ENCODE data around the gene SLC35E3.
A peak's percentile ranks its signal among the peaks of the same experiment; 100 is the strongest.

SLC35E3 gene

DNA sequence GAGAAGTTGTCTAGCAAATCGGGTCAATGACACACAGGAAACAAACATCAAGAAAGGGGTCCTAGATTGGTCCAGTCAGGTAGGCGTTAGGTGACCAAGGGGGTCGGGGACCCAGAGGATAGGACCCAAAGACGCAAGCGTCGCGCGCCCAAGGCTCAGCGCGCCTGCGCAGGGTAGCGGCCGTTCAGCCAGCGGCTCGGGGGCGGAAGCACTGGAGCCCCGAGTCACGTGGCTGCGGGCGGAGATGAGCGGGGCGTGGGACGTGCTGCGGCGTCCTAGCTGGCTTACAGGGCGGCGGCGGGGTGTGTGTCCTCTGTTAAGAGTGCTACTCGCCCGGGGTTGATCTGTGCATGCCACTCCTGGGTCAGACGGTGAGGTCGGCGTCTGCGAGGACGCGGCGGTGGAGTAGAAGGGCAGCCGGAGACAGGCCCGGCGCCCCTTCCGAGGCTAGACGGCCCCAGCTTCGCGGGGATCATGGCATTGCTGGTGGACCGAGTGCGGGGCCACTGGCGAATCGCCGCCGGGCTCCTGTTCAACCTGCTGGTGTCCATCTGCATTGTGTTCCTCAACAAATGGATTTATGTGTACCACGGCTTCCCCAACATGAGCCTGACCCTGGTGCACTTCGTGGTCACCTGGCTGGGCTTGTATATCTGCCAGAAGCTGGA, at the start of gene SLC35E3:
Gene SLC35E3, plus strand, starts transcription at position 273 of the 668 bp plus-strand sequence. Its CDS starts 202 bp downstream, at position 475.
- DNase-seq (ENCODE audit: low spot score), result peak; percentile 99

DNA sequence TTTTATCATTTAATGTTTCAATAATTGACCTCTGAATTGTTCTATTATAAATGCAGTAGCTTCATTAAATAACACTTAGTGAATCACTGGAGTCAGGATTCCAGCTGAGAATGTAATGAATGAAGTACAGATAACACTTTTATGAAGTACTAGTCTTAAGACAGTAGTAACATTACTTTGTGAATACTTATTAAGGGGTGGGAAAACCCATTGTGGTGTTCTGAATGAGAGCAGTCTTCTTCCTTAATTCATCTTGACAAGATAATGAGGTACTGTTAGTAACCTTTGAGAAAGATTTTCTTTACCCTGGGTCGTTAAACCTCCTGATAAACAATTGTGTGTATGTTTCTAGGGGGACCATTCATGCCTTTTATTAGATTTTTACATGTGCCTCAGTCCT, 46.5 kb upstream of the SLC35E3 start:
- no peak for DNase-seq (ENCODE audit: low spot score)

DNA sequence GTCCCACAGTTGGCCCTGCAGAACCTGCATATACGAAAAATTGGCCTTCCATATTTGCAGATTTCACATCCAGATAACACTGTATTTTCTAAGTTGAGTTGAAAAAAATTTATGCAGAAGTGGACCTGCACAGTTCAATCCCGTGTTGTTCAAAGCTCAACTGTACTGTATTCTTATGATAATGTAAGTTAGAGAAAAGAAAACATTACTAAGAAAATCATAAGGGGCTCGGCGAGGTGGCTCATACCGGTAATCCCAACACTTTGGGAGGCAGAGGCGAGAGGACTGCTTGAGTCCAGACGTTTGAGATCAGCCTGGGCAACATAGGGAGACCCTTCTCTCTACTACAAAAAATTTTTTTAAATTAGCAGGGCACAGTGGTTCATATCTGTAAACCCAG, 18.2 kb upstream of the SLC35E3 start:
- no peak for DNase-seq (ENCODE audit: low spot score)

DNA sequence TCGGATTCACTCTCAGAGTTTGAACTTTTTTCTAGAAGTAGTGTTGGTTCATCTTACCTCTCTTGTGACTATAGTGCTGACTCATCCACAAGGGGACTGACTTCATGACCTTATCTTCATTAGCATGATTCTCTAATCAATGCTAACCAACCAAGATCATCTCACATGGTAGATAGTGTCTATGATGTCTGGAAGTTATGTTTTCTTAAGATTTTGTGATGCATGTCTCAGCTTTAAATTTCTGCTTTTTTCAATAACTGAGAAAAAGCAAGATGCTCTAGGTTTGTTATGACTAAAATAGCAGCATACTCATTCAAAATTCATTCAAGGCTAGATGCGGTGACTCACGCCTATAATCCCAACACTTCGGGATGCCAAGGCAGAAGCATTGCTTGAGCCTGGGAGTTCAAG, 12.3 kb upstream of the SLC35E3 start:
- no peak for DNase-seq (ENCODE audit: low spot score)

DNA sequence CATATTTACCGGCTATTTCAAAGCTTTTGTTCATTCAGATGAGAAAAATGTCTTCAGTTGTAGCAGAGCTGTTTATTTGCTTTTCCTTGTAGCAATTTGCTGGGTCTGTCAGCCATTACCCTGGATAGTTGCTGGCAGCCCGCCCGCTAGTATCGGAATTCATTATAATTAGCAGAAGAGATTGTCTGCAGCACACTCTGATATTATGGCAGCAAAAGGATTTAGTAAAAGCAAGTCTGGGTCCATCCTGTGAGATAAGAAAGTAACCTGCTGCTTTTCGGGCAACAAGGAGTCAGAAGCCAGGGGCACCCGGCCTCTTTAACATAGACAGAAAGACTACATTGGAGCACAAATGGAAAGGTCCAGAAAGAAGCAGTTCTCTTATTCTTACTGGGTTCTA, 6.1 kb upstream of the SLC35E3 start:
- DNase-seq (ENCODE audit: low spot score), result no peak

DNA sequence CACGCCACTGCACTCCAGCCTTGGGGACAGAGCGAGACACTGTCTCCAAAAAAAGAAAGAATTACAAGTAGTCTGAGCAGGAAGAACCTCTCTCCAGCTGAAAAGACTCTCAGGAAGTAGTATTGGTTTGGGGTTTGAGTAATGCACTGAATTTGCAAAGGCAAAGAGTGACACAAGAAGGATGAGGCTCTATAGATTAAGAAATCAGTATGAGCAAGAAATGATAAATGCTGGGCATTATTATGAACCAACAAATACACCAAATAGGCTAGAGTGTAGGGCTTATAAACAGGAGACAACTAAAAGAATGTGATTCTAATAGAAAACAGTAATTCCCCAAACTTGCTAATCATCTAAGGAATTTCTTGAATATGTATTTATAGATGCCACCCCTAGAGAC, 2.6 kb upstream of the SLC35E3 start:
- DNase-seq (ENCODE audit: low spot score), result no peak

DNA sequence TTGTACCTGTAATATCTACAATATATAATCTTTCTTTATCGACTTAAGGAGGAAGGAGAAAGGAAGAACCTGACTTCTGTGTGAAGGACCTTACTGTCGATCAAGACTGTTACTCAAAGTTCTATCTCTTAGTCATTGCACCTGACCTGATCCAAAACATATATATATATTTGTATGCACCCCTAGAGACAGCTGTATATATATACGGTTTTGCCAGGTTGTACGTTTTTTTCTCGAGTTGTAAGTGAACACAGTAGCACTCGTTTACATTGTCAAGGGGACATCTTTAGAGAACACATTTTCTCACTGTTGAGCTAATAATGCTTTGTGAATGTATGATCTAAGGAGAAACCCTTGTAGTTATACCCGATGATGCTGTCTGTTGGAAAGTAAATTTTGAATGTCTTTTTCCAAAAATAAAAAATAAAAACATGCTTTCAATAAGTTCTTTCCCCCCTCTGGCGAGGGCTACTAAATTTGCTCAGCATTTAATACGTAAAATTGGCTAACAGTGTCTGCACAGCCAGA, 536 bp upstream of the SLC35E3 start:
- DNase-seq (ENCODE audit: low spot score), result no peak

DNA sequence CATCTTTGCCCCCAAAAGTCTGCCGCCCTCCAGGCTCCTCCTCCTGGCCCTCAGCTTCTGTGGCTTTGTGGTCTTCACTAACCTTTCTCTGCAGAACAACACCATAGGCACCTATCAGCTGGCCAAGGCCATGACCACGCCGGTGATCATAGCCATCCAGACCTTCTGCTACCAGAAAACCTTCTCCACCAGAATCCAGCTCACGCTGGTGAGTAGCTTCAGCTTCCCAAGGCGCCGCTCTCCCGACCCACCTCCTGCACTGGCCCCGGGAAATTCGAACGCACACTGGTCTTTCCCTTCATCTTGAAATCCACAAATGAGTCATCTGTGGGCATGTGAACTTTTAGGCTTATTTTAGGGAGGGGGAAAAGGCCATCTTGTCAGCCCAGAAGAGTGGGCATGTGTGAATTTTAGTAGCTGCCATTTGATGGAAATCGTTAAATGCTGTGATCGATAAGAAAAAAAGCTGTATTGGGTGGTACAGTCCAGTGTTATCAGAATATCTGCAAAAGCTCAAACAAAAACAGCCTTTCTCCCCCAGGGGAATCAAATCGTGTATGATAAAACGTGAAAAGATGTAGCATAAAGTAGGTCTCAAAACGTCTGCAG, 700 bp downstream of the SLC35E3 start:
- DNase-seq (ENCODE audit: low spot score), result peak; percentile 67

DNA sequence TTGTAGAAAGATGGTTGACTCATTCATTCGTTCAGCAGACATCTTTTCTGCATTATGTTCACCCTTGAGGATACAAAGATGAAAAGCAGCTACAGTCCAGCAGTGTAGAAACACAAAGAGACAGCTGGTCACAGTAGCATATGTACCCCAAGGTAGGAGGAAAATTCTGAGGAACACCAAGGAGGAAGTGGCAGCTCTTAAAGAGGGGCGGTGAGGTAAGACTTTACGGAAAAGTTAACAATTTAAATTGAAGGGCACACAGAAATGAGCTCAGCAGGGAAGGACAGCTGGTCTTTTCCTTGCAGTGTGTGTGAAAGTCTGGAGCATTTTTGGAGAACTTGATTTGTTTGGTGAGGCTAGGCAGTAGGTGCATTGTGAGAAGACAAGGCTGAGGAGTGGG, 3.5 kb downstream of the SLC35E3 start:
- DNase-seq (ENCODE audit: low spot score), result no peak

DNA sequence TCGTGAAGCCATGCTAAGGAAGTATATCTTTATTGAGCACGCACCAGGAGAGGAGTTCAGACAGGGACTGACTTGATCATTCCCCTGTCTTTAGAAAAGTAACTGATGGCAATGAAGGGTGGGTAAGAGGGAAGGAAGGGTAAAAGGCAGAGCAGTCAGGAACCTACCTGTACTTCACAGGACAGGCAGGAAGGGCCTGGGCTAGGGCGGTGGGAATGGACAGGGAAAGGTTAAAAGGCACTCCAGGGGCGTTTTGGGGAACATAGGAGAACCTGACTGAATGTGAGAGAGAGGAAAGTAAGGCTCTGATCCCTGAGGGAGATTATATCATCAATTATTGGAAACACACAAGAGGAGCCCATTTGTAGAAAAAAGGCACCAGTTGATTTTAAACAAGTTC, 3.9 kb downstream of the SLC35E3 start:
- DNase-seq (ENCODE audit: low spot score), result no peak

DNA sequence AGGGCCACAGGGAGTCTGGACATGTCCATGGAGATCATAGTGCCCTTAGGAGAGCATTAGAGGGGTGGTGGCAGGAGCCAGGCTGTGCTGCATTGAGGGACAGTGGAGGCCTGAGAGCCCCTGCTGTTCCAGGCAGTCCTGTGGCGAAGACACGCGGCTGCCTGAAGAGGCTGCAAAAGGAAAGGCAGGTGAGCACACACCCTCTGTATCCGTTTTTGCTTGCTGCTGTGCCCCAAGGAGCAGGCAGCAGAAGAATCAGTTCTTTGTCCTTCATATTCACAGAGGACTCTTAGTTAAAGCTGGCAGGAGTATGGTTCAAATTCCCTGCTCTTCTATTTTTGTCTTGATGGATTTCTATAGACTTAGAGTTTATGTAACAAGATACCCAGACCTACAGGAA, 4.5 kb downstream of the SLC35E3 start:
- no peak for DNase-seq (ENCODE audit: low spot score)

DNA sequence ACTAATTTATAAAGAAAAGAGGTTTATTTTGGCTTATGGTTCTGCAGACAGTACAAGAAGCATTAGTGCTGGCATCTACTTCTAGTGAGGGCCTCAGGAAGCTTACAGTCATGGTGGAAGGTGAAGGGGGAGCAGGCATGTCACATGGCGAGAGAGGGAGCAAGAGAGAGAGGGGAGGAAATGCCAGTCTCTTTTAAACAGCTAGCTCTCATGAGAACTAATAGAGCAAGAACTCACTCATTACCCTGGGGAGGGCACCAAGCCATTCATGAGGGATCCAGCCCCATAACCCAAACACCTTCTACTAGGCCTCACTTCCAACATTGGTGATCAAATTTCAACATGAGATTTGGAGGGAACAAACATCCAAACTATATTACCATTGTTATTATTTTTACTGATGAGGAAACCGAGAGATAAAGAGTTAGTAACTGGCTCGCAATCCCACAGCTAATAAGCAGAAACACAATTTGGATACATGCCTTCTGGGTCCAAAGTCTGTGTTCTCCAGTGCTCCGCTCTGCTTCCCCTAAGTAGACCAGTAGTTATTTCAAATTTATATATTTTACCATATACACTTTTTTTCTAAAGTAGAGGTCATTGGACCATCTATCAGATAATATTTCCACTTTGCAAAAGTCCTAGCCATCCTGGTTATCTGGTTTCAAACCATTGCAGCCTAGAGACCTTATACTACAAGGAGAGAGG, 9.7 kb downstream of the SLC35E3 start:
- no peak for DNase-seq (ENCODE audit: low spot score)

DNA sequence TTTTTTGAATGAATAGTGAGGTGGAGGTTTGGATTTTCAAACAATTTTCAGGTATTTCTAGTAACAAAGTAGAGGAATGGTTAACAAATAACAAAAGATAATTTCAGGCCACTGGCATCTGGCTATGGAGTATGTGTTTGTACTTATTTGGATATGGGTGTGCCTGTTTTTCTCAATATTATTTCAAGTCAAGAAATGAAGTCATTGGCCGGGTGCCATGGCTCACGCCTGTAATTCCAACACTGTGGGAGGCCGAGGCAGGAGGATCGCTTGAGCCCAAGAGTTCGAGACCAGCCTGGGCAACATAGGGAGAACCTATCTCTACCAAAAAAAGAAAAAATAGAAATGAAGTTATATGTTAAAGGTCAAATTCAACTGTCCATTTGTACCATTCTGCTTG, 13.9 kb downstream of the SLC35E3 start:
- DNase-seq (ENCODE audit: low spot score), result no peak

DNA sequence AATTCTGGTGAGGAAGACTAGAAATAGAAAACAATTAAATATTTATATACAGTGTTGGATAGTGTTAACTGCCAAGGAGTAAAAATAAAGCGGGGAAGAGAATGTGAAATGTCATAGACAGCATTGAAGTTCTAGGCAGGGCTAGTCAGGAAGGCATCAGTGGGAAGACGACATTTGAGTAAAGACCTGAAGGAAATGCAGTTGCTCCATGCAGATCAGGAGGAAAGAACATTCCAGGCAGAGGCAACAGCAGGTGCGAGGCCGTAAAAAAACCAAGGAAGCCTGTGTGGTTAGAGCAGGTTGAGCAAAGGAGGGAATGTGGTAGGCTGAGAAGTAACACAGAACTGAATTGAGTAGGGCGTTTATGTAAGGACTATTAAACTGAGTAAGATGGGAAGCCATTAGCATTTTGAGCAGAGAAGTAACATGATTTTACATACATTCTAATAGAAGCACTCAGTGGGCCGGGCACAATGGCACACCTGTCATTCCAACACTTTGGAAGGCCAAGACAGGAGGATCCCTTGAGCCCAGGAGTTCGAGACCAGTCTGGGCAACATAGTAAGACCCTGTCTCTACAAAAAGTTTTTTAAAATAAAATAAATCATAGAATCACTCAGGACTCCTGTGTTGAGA, 14.9 kb downstream of the SLC35E3 start:
- DNase-seq (ENCODE audit: low spot score), result no peak

DNA sequence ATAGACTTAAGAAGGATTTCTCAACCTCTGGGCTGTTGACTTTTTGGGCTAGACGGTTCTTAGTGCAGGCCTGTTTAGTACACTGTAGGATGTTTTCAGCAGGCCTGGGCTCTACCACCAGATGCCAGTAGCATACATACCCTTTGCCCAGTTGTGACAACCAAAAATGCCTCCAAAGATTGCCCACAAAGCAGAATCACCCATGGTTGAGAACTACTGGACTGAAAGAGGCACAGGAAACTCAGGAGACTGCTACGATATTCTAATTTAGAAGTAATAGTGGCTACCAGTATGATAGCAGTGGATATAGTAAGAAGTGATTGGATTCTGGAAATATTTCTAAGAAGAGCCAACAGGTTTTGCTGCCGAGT, 15.5 kb downstream of the SLC35E3 start:
- DNase-seq (ENCODE audit: low spot score), result no peak

DNA sequence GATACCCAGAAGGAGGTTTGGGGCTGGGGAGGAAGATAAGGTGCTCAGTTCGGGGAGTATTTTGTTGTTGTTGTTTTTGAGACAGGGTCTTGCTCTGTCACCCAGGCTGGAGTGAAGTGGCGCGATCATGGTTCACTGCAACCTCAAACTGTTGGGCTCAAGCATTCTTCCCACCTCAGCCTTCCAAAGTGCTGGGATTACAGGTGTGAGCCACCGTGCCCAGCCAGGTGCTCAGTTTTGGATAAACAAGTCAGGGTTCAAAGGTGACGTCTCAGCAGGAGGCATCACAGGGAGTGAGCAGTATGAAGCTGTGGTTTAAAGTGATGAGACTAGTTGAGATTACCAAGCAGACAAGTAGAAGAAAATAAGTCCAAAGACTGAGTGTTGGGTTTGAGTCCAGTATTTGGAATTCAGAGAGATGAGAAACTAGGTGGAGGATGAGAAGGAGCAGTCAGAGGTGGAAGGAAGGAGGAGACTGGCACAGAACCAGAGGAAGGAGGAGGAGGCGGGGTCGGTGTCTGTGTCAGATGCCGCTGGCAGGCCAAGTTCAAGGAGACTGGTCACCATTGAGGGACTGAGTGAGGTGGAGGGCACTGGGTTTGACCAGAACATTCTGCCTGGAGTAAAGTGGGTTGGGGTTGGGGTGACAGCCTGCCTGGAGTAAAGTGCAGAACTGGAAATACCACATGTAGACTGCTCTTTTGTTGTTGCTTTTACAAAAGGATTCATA, 16.1 kb downstream of the SLC35E3 start:
- DNase-seq (ENCODE audit: low spot score), result no peak

DNA sequence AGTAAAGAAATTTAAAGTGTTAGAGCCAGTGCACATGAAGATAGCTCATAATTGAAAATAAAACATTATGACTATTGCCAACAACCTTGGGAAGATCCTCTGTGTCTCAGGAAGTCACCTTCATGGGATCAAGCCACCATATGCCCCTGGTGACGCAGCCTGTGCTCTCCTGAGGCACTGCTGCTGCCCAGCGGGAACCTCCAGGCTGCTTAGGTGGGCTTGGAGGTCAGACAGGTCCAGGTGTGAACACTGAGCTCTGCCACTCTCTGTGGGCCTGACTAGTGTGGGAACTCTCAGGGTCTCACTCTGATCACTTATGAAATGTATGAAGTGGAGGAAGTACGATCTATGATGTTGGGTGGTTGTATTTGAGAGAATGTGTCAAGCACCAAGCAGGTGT, 16.7 kb downstream of the SLC35E3 start:
- no peak for DNase-seq (ENCODE audit: low spot score)

DNA sequence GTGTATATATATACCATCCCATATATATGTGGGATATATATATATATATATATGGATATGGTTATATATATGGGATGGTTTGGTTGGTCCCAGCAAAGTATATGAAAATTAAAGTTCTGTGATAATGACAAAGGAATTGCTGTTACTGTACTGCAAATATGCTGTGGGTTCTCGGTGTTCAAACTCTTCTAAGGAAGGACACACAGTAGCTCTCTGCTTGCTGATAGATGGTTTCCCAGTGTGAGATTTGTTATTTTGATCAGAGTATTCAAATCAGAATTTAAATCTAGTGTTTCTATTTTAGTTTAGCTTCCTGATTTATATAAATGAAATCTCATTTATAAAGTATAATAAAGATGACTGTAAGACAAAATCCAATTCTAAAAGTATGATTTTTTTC, 19.7 kb downstream of the SLC35E3 start:
- no peak for DNase-seq (ENCODE audit: low spot score)

DNA sequence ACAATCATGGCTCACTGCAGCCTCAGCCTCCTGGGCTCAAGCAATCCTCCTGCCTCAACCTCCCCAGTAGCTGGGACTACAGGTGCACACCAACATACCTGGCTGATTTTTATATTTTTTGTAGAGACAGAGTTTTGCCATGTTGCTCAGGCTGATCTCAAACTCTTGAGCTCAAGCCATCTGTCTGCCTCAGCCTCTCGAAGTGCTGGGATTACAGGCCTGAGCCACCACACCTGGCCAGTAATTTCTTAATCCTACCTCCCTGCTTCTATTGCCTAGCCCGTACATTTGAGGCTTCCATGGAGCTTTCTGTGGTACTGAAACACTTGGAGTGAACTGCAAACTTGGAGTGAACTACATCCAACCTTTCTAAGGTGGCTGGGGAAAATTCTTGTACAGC, 20.7 kb downstream of the SLC35E3 start:
- DNase-seq (ENCODE audit: low spot score), result no peak

DNA sequence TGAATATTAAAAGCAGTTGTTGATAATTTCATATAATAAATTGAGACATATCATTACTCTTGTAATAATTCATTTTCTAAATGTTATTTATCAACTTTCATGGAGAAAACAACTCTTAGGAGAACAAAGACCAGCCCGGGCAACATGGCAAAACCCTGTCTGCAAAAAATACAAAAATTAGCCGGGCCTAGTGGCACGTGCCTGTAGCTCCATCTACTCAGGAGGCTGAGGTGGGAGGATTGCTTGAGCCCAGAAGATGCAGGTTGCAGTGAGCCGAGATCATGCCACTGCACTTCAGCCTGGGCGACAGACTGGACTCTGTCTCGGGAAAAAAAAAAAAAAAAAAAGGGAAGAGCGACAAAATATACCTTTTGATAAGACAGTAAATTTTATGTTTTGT, 21.2 kb downstream of the SLC35E3 start:
- no peak for DNase-seq (ENCODE audit: low spot score)

DNA sequence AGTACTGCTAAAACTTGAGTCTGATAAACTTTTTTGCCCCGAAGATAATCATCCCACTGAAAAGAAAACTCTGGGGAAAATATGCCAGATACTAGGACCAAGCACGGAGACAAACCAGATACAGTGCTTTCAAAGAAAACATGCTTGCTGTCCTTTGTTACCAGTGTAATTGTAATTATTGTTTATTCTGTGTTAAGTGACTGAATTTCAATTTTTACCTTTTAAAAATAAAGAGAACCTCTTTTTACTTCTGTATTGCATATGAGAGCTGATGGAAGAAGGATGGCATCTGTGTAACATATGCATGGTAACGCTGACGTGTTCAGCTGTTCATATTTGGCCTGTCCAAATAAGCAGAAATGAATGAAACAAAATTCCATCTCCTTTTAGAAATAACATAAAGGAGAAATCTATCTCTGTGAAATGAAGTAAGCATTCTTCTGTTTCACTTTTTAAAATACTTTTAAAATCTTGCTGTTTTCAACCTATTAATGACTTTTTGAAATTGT, 22.5 kb downstream of the SLC35E3 start:
- DNase-seq (ENCODE audit: low spot score), result no peak

DNA sequence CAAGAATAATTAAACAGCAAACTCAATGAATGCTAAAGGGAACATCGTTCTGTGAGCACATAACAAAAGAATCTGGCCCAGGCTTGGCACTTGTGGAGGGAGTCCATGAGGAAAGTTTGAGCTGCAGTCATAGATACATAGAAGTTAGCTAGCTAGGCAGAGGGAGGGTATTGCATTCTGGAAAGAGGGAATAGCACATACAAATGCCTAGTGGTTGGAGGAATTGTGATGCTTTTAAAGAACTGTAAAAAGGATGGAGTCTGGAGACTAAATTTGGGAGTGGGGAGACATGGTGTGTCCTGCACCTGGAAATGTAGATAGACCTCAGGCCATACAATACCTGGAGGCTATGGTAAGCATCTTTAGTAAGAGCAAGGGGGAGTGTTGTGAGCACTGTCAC, 24.0 kb downstream of the SLC35E3 start:
- DNase-seq (ENCODE audit: low spot score), result no peak

Measured in LoVo (cell line).